Measurements from ENCODE around the gene GDF7.

DNA sequence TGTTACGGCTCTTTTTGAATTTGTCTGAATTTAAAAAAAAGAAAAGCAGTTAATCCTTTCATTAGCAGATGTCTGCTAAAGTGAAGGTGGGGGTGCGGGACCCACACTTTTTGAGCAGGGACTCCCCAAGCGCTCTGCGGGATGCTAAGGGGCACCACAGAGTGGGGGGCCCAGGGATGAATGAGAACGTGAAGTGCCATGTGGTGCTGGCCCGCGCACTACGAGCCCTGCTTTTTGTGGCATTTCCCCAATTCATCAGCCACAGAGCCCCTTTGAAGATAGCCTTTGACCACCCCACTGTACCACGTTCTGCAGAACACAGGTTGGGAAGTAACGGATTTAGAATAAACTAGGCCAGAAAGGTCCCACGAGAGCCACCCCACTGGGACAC lies 44.7 kb upstream of the GDF7 start:
- TF ChIP-seq POLR2A (IDR thresholded peaks at IDR 0.05) (no peak), EP300 (IDR thresholded peaks at IDR 0.05) (no peak)
- TF ChIP-seq, protein P1, sequence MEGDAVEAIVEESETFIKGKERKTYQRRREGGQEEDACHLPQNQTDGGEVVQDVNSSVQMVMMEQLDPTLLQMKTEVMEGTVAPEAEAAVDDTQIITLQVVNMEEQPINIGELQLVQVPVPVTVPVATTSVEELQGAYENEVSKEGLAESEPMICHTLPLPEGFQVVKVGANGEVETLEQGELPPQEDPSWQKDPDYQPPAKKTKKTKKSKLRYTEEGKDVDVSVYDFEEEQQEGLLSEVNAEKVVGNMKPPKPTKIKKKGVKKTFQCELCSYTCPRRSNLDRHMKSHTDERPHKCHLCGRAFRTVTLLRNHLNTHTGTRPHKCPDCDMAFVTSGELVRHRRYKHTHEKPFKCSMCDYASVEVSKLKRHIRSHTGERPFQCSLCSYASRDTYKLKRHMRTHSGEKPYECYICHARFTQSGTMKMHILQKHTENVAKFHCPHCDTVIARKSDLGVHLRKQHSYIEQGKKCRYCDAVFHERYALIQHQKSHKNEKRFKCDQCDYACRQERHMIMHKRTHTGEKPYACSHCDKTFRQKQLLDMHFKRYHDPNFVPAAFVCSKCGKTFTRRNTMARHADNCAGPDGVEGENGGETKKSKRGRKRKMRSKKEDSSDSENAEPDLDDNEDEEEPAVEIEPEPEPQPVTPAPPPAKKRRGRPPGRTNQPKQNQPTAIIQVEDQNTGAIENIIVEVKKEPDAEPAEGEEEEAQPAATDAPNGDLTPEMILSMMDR (IDR thresholded peaks at IDR 0.05), result no peak

Measured in upper lobe of left lung (tissue), 4 donors.